HEK293T (cell line): Measurements from ENCODE around the gene TMC8.

Experiments used
- CTCF ChIA-PET: fragments of 350-600 bp; formaldehyde crosslinking; extraction: SDS; loops from one replicate; lab custom pipeline; 2021; ENCODE audit warnings: antibody characterized with exemption, inconsistent platforms; lab: Yijun Ruan, JAX
- POLR2A ChIA-PET: fragments of 350-600 bp; formaldehyde crosslinking; extraction: SDS; loops from one replicate; lab custom pipeline; 2020; ENCODE audit warnings: antibody characterized with exemption, inconsistent platforms; lab: Yijun Ruan, JAX
- DNase-seq: peaks from one replicate; pipeline ENCODE4 v3.0.0; 2012; ENCODE audit warnings: mixed read lengths; ENCODE audit errors: extremely low spot score
- ARNT ChIP-seq: fragments of 450-650 bp; IDR thresholded peaks from 2 replicates; pipeline ENCODE4 v1.6.1; 2017; ENCODE audit warnings: mild to moderate bottlenecking
- BHLHE40 ChIP-seq: fragments of 450-650 bp; IDR thresholded peaks from 2 replicates; pipeline ENCODE4 v1.6.1; 2016; ENCODE audit warnings: mild to moderate bottlenecking, moderate library complexity, borderline replicate concordance
- CTBP1 ChIP-seq: fragments of 450-650 bp; IDR thresholded peaks from 2 replicates; pipeline ENCODE4 v1.6.1; 2016; ENCODE audit warnings: borderline replicate concordance
- ELF4 ChIP-seq: fragments of 450-650 bp; IDR thresholded peaks from 2 replicates; pipeline ENCODE4 v1.6.1; 2017; ENCODE audit warnings: antibody characterized with exemption
- FOXA1 ChIP-seq: fragments of 450-650 bp; IDR thresholded peaks from 2 replicates; pipeline ENCODE4 v1.6.1; 2016; ENCODE audit warnings: mild to moderate bottlenecking
- FOXK2 ChIP-seq: fragments of 450-650 bp; IDR thresholded peaks from 2 replicates; pipeline ENCODE4 v1.6.1; 2016; ENCODE audit warnings: mild to moderate bottlenecking
- FOXM1 ChIP-seq: fragments of 450-650 bp; IDR thresholded peaks from 2 replicates; pipeline ENCODE4 v1.6.1; 2017; ENCODE audit warnings: mild to moderate bottlenecking, borderline replicate concordance
- HDGF ChIP-seq: fragments of 450-650 bp; IDR thresholded peaks from 2 replicates; pipeline ENCODE4 v1.6.1; 2017; ENCODE audit warnings: antibody characterized with exemption, borderline replicate concordance
- L3MBTL2 ChIP-seq: fragments of 450-650 bp; conservative IDR thresholded peaks from 2 replicates; pipeline ENCODE4 v1.6.1; 2016; ENCODE audit warnings: mild to moderate bottlenecking
- LEF1 ChIP-seq: fragments of 450-650 bp; IDR thresholded peaks from 2 replicates; pipeline ENCODE4 v1.6.1; 2017; ENCODE audit warnings: mild to moderate bottlenecking, borderline replicate concordance
- NFRKB ChIP-seq: fragments of 450-650 bp; IDR thresholded peaks from 2 replicates; pipeline ENCODE4 v1.6.1; 2016; ENCODE audit warnings: mild to moderate bottlenecking, moderate library complexity
- SP1 ChIP-seq: fragments of 450-650 bp; IDR thresholded peaks from 2 replicates; pipeline ENCODE4 v1.6.1; 2017
- SUZ12 ChIP-seq: fragments of 450-650 bp; IDR thresholded peaks from 2 replicates; pipeline ENCODE4 v1.6.1; 2016; ENCODE audit warnings: mild to moderate bottlenecking
- TARDBP ChIP-seq: fragments of 450-650 bp; IDR thresholded peaks from 2 replicates; pipeline ENCODE4 v1.6.1; 2016
- ZNF384 ChIP-seq: fragments of 450-650 bp; IDR thresholded peaks from 2 replicates; pipeline ENCODE4 v1.6.1; 2016
- TF ChIP-seq, protein P1 (sequence below): fragments of 450-650 bp; IDR thresholded peaks from 2 replicates; pipeline ENCODE4 v1.6.1; 2016

The TMC8 gene

DNA sequence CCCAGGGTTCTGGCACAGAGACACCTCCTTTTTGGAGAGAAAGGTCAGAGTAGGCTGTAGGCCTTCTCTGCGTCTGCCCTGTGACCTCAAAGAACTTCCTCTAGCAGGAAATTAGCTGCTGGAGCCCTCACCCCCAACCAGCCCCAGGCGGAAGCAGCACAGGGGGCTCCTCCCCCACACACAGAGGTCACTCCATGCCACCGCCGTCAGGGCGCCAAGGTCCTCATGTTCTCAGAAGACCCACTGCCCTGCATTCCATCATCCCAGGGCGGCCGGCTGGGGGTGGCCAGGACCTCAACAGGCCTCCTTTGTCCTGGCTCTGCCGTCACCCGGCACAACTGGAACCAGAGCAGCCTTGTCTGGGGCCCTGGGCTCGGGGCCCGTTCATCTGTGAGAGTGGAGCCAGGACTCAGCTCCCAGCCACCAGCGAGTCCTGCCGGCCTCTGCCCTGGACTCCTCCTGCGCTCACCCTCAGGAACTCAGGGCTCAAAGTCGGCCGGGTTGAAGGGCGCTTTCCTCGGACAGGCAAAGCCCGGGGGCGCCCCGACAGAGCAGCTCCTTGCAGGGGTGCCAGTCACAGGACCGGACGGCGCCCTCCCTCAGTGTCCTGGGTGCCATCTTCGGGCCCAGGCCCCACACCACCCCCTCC, 3.2 kb upstream of the TMC8 start:
- POLR2A ChIA-PET, result interaction anchor here (1.7 to 3.3 kb wide), 2 partner anchors 15 to 59 kb away, joined by 5 to 18 read pairs; partner anchors contain the start of genes AFMID and TK1
- no peak for TF ChIP-seq BHLHE40
- no peak for TF ChIP-seq SUZ12
- no peak for TF ChIP-seq TARDBP
- no peak for TF ChIP-seq ZNF384
- TF ChIP-seq LEF1, result no peak
- TF ChIP-seq L3MBTL2, result no peak
- no peak for TF ChIP-seq NFRKB
- no peak for DNase-seq
- CTCF ChIA-PET, result interaction anchor here (0.6 to 1.8 kb wide), 4 partner anchors 9 to 123 kb away, joined by 3 to 5 read pairs (median 4); partner anchors contain the start of genes AFMID and TK1

DNA sequence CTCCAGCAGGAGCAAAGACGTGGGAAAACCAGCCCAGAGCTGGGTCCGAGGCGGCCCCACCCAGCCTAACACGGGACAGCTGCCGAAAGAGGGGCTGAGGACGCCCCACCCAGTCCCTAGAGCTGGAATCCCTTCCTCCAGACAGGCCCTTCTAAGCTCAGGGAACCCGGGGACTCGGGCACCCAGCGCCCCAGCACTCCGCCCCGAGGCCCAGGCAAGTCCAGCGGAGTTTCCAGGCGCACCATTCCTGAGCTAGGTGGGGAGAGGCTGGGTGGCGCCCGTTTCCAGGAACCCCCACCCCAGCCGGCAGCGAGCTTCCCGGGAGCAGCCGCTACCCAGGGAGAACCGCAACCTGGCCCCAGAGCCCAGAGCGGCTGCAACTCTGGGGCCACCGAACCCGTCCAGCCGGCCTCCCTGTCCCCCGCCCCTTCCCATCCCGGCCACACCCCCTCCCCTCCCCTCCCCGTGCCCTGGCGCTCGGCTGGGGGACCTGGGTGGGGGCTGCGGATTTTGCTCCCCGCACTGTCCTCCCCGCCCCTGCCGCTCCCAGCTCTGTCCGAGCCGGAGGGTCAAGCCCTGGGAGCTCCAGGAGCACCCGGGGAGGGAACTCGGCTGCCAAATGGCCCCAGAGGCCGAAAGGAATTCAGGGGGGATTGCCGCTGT, 2.6 kb upstream of the TMC8 start:
- TF ChIP-seq, protein P1, sequence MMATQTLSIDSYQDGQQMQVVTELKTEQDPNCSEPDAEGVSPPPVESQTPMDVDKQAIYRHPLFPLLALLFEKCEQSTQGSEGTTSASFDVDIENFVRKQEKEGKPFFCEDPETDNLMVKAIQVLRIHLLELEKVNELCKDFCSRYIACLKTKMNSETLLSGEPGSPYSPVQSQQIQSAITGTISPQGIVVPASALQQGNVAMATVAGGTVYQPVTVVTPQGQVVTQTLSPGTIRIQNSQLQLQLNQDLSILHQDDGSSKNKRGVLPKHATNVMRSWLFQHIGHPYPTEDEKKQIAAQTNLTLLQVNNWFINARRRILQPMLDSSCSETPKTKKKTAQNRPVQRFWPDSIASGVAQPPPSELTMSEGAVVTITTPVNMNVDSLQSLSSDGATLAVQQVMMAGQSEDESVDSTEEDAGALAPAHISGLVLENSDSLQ, result no peak
- TF ChIP-seq ELF4 (no peak), NFRKB (no peak), BHLHE40 (no peak), LEF1 (no peak), FOXK2 (no peak), ZNF384 (no peak), FOXM1 (no peak), HDGF (no peak)
- ChIA-PET CTCF (interaction anchor here (0.6 to 1.9 kb wide), 6 partner anchors 9 to 123 kb away, joined by 3 to 6 read pairs (median 4); partner anchors contain the start of genes AFMID and TK1), POLR2A (interaction anchor here (0.6 to 3.3 kb wide), 4 partner anchors 9 to 58 kb away, joined by 3 to 18 read pairs (median 4); partner anchors contain the start of genes AFMID and TK1)
- DNase-seq, result peak; percentile 31

DNA sequence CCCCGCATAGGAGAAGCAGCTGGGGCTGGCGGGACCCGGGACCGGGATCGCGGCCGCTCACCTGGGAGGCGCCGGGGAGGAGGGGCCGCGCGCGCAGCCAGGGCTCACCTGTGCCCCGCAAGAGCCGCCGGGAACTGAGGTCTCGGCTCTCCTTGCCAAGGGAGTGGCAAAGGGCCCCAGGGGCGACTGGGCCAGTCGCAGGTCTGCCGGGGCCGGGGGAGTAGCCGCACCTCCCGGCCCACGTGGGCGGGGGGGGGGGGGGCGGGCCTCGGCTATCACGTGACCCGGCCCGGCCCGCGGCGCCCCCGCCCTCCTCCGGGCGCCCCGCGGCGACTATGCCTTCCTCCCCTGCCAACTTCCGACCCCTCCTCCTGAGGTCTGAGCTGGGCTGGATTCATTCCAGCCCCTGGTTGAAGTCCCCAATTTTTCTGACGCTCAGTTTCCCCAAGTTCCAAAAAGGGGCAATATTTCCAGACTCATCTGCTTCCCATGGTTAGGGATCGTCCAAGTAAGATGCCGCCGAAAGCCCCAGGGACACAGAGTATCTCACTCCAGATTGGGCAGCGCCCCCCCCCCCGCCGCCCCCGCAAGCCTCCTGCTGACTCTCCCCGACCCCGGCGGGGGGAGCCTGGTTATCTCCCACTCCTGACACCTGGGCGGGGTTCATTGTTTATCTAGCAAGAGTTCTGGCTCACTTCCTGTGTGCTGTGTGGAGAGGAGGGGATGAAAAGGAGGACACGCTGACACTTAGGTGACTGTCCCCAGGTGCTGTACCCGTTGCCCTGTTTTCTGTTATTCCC, 1.8 kb upstream of the TMC8 start, which contains the start of gene TMC6:
TMC6 (minus strand) TSS at position 205 of the 800 bp plus-strand sequence. CDS start 1,923 bp downstream, outside the sequence.
- ChIA-PET CTCF (interaction anchor here (0.7 to 1.9 kb wide), 5 partner anchors 8 to 77 kb away, joined by 3 to 6 read pairs (median 4); partner anchors contain the start of genes AFMID and TK1), POLR2A (interaction anchor here (0.6 to 3.3 kb wide), 4 partner anchors 10 to 58 kb away, joined by 3 to 18 read pairs (median 4); partner anchors contain the start of genes AFMID and TK1)
- DNase-seq, result peak; percentile 85
- TF ChIP-seq ZNF384 (no peak), ARNT (no peak), CTBP1 (no peak), SP1 (no peak), ELF4 (no peak), SUZ12 (no peak), FOXA1 (no peak), FOXK2 (no peak), TARDBP (no peak), NFRKB (no peak), FOXM1 (no peak), L3MBTL2 (no peak), LEF1 (no peak), BHLHE40 (no peak), HDGF (no peak)
- TF ChIP-seq, protein P1, result no peak

DNA sequence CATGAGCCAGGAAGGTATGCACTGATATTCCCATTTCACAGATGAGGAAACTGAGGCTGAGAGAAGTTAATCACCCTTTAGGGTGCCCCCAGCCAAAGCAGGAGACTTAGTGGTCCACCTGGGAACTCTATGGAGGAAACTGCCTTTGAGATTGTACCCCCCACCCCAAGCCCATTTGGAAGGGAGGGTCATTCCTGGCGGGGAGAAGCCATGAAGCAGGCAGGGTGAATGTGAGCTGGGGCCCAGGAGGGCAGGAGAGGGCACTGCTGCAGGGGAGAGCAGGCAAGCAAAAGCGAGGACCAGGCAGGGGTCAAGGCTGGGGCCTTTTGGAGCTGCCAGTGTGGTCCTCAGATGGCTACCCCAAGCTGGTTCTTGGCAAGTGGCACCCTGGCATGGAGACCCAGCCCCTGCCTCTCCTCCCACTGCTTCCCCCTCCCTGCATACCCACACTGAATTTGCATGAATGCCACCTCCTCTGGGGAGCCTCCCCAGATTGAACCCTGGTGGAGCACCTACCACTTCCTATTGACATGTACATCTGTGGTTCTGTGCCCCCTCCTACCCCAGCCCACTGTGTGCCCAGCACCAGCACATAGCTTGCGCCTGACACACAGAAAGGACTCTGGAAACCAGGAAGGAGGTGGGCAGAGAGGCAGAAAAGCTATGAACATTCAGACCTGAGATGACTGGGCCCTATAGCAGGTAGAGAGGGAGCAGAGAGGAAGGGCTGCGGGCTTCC, 1.1 kb upstream of the TMC8 start:
- DNase-seq, result no peak
- TF ChIP-seq ZNF384 (no peak), BHLHE40 (no peak), SP1 (no peak), FOXA1 (no peak), FOXM1 (no peak), LEF1 (no peak), FOXK2 (no peak), L3MBTL2 (no peak), SUZ12 (no peak), HDGF (no peak), TARDBP (no peak), NFRKB (no peak), ELF4 (no peak), ARNT (no peak), CTBP1 (no peak)
- TF ChIP-seq, protein P1, result no peak
- ChIA-PET CTCF (interaction anchor here (1.0 to 1.9 kb wide), 2 partner anchors 44 kb away, joined by 3 to 6 read pairs; no protein-coding TSS in a partner anchor), POLR2A (interaction anchor here (1.4 to 1.7 kb wide), 2 partner anchors 11 to 13 kb away, joined by 4 to 5 read pairs; no protein-coding TSS in a partner anchor)
